Nephron (organoid): ENCODE data around the gene UNC5C.

Source experiments
- H3K27ac Mint-ChIP-seq, 3 experiments: 2 replicates each; pipeline ENCODE4 v1.8.0; 2020; ENCODE audit warnings: mixed read lengths in 3 of 3, mild to moderate bottlenecking in 2 of 3, moderate library complexity in 1 of 3
- H3K27me3 Mint-ChIP-seq: 2 replicates; pipeline ENCODE4 v1.8.0; 2021; ENCODE audit warnings: low read depth, mild to moderate bottlenecking, moderate library complexity, mixed read lengths
- H3K36me3 Mint-ChIP-seq: 2 replicates; pipeline ENCODE4 v1.8.0; 2020; ENCODE audit warnings: low read depth, mixed read lengths
- H3K4me1 Mint-ChIP-seq: 2 replicates; pipeline ENCODE4 v1.8.0; 2020; ENCODE audit warnings: mixed read lengths
- H3K4me3 Mint-ChIP-seq, 3 experiments: 2 replicates each; pipeline ENCODE4 v1.8.0; 2020; ENCODE audit warnings: mild to moderate bottlenecking in 3 of 3, mixed read lengths in 3 of 3, moderate library complexity in 2 of 3
- H3K9me3 Mint-ChIP-seq: 2 replicates; pipeline ENCODE4 v1.8.0; 2020; ENCODE audit warnings: mixed read lengths
- TF ChIP-seq, protein P1 (sequence below), 3 experiments: fragments of 200-600 bp; sonication (generic); IDR thresholded peaks; one replicate each; pipeline ENCODE4 v1.5.0; 2021; ENCODE audit warnings: antibody characterized with exemption in 3 of 3; ENCODE audit not compliant: unreplicated experiment in 3 of 3

Gene UNC5C

GRCh38 chr4:95288552-95288951 lies 260.2 kb downstream of the UNC5C start:
- Mint-ChIP-seq H3K9me3 (peaks cover 2% of the 10 kb centered on the region), H3K27me3 (no peaks in the 10 kb centered on the region), H3K27ac (no peak overlapping the region), H3K4me3 (no peak overlapping the region), H3K4me1 (no peaks in the 10 kb centered on the region), H3K36me3 (peaks cover 7% of the 10 kb centered on the region)
- TF ChIP-seq, protein P1, sequence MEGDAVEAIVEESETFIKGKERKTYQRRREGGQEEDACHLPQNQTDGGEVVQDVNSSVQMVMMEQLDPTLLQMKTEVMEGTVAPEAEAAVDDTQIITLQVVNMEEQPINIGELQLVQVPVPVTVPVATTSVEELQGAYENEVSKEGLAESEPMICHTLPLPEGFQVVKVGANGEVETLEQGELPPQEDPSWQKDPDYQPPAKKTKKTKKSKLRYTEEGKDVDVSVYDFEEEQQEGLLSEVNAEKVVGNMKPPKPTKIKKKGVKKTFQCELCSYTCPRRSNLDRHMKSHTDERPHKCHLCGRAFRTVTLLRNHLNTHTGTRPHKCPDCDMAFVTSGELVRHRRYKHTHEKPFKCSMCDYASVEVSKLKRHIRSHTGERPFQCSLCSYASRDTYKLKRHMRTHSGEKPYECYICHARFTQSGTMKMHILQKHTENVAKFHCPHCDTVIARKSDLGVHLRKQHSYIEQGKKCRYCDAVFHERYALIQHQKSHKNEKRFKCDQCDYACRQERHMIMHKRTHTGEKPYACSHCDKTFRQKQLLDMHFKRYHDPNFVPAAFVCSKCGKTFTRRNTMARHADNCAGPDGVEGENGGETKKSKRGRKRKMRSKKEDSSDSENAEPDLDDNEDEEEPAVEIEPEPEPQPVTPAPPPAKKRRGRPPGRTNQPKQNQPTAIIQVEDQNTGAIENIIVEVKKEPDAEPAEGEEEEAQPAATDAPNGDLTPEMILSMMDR (IDR thresholded peaks at IDR 0.05; ENCODE audit: unreplicated experiment in 3 of 3): no peak

DNA sequence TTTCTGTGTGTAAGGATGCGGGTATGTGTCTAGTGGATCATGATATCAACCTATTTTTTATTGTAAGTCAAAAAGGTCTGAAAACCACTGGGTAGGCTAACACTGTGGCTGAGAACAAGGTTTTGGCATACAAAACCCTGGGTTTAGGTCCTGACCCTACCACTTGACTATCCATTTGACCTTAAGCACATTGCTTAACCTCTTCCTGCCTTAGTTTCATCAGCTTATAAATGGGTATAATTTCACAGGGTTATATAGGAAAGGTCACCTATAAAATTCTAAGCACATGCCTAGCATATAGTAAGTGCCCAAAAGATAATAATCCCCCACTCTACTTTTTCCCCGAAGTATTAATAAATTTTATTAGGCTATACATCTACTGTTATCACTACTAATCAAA lies 263.0 kb downstream of the UNC5C start:
- Mint-ChIP-seq H3K27ac (no peak overlapping the region), H3K4me3 (no peak overlapping the region), H3K9me3 (peaks cover 9% of the 10 kb centered on the region), H3K36me3 (peaks cover 27% of the 10 kb centered on the region), H3K27me3 (no peaks in the 10 kb centered on the region), H3K4me1 (no peaks in the 10 kb centered on the region)
- TF ChIP-seq, protein P1 (IDR thresholded peaks at IDR 0.05; ENCODE audit: unreplicated experiment in 3 of 3): no peak

- Mint-ChIP-seq H3K4me1 (no peaks in the 10 kb centered on the region), H3K4me3 (no peak overlapping the region), H3K9me3 (peaks cover 9% of the 10 kb centered on the region), H3K27ac (no peak overlapping the region), H3K36me3 (peaks cover 30% of the 10 kb centered on the region), H3K27me3 (no peaks in the 10 kb centered on the region)
- TF ChIP-seq, protein P1 (IDR thresholded peaks at IDR 0.05; ENCODE audit: unreplicated experiment in 3 of 3): no peak
Measured at GRCh38 chr4:95284655-95285054, 264.1 kb downstream of the UNC5C start.

DNA sequence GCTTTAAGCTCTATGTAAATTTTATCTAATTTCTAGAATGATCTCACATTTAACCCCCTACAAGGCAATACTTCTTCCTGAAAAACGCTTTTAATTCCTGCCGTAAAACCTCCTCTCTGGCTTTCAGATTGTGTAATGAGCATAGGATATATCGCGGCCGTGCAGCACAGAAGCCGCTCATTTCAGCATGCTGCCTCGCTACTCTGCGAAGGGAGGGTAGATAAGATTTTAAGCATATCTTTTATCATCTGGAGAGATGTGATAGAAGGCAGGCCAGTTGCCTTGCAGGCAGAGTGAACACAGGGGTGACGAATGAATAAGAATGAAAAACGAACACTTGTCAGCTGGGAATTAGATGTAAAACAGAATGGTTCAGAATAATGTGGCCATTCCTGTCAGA lies 265.5 kb downstream of the UNC5C start:
- no peak overlapping the region for H3K27ac Mint-ChIP-seq
- TF ChIP-seq, protein P1 (IDR thresholded peaks at IDR 0.05; ENCODE audit: unreplicated experiment in 3 of 3): no peak
- peaks cover 24% of the 10 kb centered on the region for H3K36me3 Mint-ChIP-seq
- H3K27me3 Mint-ChIP-seq: no peaks in the 10 kb centered on the region
- H3K4me1 Mint-ChIP-seq: no peaks in the 10 kb centered on the region
- peaks cover 6% of the 10 kb centered on the region for H3K9me3 Mint-ChIP-seq
- no peak overlapping the region for H3K4me3 Mint-ChIP-seq

DNA sequence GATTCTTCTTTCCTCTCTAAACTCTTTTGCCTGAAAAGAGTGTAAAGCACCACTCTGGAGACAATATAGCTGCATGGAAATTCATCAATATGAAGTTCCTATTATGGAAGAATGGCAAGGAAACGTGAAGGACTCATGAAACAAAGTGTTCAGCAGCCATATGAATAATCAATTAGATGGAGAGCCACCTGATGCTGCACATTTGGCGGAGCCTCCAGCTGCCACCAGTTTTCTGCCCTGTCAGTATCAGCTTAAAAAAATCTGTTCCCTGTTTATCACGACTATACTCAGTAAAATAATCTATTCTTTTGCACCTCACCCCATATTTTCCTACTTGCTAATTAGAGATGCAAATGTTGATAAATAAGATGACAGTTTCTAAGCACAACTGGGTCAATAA lies 276.0 kb downstream of the UNC5C start:
- Mint-ChIP-seq H3K4me1 (peaks cover 15% of the 10 kb centered on the region), H3K4me3 (no peak overlapping the region), H3K27ac (no peak overlapping the region), H3K27me3 (no peaks in the 10 kb centered on the region), H3K36me3 (peaks cover 36% of the 10 kb centered on the region), H3K9me3 (peaks cover 2% of the 10 kb centered on the region)
- TF ChIP-seq, protein P1 (IDR thresholded peaks at IDR 0.05; ENCODE audit: unreplicated experiment in 3 of 3): no peak

DNA sequence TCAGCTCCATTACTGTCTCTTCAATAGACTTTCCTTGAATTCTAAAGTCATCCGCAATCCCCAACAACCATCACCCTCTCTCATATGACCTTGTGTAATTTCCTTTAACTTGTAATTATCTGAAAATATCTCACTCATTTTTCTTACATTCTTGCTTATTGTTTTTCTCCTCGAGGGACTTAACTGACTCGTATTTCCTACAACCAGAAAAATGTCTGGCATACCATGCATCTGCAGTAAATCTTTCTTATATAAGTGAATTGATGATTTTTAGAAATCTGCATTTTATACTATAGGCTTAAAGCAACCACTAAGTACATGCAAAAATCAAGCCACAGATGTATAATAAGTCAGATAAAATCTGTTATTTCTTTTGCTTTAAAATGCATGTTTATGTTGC lies 276.7 kb downstream of the UNC5C start:
- no peak overlapping the region for H3K4me3 Mint-ChIP-seq
- peaks cover 32% of the 10 kb centered on the region for H3K36me3 Mint-ChIP-seq
- peak overlapping the region in 2 of 3 experiments; percentile 13 to 40 for H3K27ac Mint-ChIP-seq
- TF ChIP-seq, protein P1 (IDR thresholded peaks at IDR 0.05; ENCODE audit: unreplicated experiment in 3 of 3): no peak
- peaks cover 2% of the 10 kb centered on the region for H3K9me3 Mint-ChIP-seq
- H3K27me3 Mint-ChIP-seq: no peaks in the 10 kb centered on the region
- H3K4me1 Mint-ChIP-seq: peaks cover 17% of the 10 kb centered on the region
